GM21825 (cell line): Measurements from ENCODE around the gene PPP6R3.
"Not testable (repeated sequence)": the region's sequence is repeated elsewhere in the genome, so short reads cannot be mapped to it uniquely, and the experiment has no call there.

Experiments
- ATAC-seq: cut with Tn5 transposase; IDR thresholded peaks from one replicate; pipeline ENCODE4 v1.9.1; 2021; ENCODE audit warnings: mild to moderate bottlenecking, moderate library complexity; ENCODE audit not compliant: unreplicated experiment

PPP6R3 gene

GRCh38 chr11:68523033-68523432 is 62.5 kb downstream of the PPP6R3 start:
- no peak for ATAC-seq

- ATAC-seq, result no peak
Observed at GRCh38 chr11:68523743-68524142, 63.2 kb downstream of the PPP6R3 start.

GRCh38 chr11:68524213-68524612 is 63.7 kb downstream of the PPP6R3 start:
- no peak for ATAC-seq

GRCh38 chr11:68524681-68525080 is 64.1 kb downstream of the PPP6R3 start:
- ATAC-seq, result no peak

- ATAC-seq, result no peak
Observed at GRCh38 chr11:68525336-68525735, 64.8 kb downstream of the PPP6R3 start.

- no peak for ATAC-seq
Observed at GRCh38 chr11:68525930-68526329, 65.4 kb downstream of the PPP6R3 start.

- no peak for ATAC-seq
Observed at GRCh38 chr11:68527585-68527984, 67.0 kb downstream of the PPP6R3 start.

GRCh38 chr11:68528630-68529029 is 68.1 kb downstream of the PPP6R3 start:
- ATAC-seq, result no peak

GRCh38 chr11:68531129-68531693 is 70.7 kb downstream of the PPP6R3 start:
- no peak for ATAC-seq

- no peak for ATAC-seq
Observed at GRCh38 chr11:68532727-68533369, 72.3 kb downstream of the PPP6R3 start.

GRCh38 chr11:68533945-68534344 is 73.4 kb downstream of the PPP6R3 start:
- ATAC-seq, result no peak

- ATAC-seq, result no peak
Observed at GRCh38 chr11:68535098-68535497, 74.5 kb downstream of the PPP6R3 start.

GRCh38 chr11:68536706-68537105 is 76.2 kb downstream of the PPP6R3 start:
- no peak for ATAC-seq

- ATAC-seq, result no peak
Observed at GRCh38 chr11:68538025-68538424, 77.5 kb downstream of the PPP6R3 start.

GRCh38 chr11:68539395-68539794 is 78.8 kb downstream of the PPP6R3 start:
- ATAC-seq, result no peak

GRCh38 chr11:68540504-68540903 is 80.0 kb downstream of the PPP6R3 start:
- not testable (repeated sequence) for ATAC-seq

- no peak for ATAC-seq
Observed at GRCh38 chr11:68541116-68541515, 80.6 kb downstream of the PPP6R3 start.

- ATAC-seq, result no peak
Observed at GRCh38 chr11:68541991-68542390, 81.4 kb downstream of the PPP6R3 start.

GRCh38 chr11:68542617-68543016 is 82.1 kb downstream of the PPP6R3 start:
- no peak for ATAC-seq

GRCh38 chr11:68543594-68543993 is 83.0 kb downstream of the PPP6R3 start:
- ATAC-seq, result no peak

- no peak for ATAC-seq
Observed at GRCh38 chr11:68545347-68545746, 84.8 kb downstream of the PPP6R3 start.

GRCh38 chr11:68545796-68546195 is 85.2 kb downstream of the PPP6R3 start:
- ATAC-seq, result no peak

- no peak for ATAC-seq
Observed at GRCh38 chr11:68546555-68546954, 86.0 kb downstream of the PPP6R3 start.
